Measurements from ENCODE around the gene RAB11FIP4.

- no peak for TF ChIP-seq CTCF (IDR thresholded peaks at IDR 0.05)
- no peak for TF ChIP-seq EZH2 (IDR thresholded peaks at IDR 0.05; ENCODE audit: borderline replicate concordance, insufficient read depth, low read depth, low read length, poor library complexity, severe bottlenecking)
These were observed 553 bp upstream of the RAB11FIP4 start for GRCh38 chr17:31390748-31391495.
